GOT3 (cell line): ENCODE results near the gene TMIGD2.
"Not testable (repeated sequence)": the region's sequence is repeated elsewhere in the genome, so short reads cannot be mapped to it uniquely, and the experiment has no call there.

Experiments
- DNase-seq: peaks from one replicate; lab custom pipeline; 2025; ENCODE audit warnings: mixed read lengths; lab: John Stamatoyannopoulos, UW

TMIGD2 gene, protein sequence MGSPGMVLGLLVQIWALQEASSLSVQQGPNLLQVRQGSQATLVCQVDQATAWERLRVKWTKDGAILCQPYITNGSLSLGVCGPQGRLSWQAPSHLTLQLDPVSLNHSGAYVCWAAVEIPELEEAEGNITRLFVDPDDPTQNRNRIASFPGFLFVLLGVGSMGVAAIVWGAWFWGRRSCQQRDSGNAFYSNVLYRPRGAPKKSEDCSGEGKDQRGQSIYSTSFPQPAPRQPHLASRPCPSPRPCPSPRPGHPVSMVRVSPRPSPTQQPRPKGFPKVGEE

GRCh38 chr19:4302243-4302640 lies at the start of gene TMIGD2:
TSS of gene TMIGD2 (minus strand) at chr19:4302389. CDS start at chr19:4302385, 4 bp downstream.
- DNase-seq = no peak

DNA sequence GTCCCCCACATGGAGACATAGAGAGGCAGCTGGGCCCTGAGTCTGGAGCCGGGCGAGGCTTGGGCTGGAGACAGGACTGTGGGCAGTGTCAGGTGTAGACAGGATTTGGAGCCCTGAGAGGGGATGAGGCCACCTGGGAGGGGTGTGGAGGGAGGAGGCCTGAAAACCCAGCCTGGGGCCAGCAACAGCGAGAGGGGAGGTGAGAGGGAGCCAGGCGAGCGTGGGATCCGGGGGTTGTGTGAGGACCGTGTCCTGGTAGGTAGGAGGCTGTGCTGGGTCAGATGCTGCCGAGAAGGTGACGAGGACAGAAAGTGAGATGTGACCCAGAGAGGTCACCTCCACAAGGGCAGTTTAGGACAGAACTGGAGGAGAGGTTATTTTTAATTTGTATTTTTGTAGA lies 48.5 kb upstream of the TMIGD2 start:
- DNase-seq = no peak

- DNase-seq = no peak
Observed at GRCh38 chr19:4350111-4350510, 47.9 kb upstream of the TMIGD2 start.

GRCh38 chr19:4349225-4349624 lies 47.0 kb upstream of the TMIGD2 start:
- DNase-seq = not testable (repeated sequence)

- no peak for DNase-seq
Observed at GRCh38 chr19:4347521-4347920, 45.3 kb upstream of the TMIGD2 start.

GRCh38 chr19:4346020-4346383 lies 43.8 kb upstream of the TMIGD2 start:
- DNase-seq = no peak

GRCh38 chr19:4345342-4346019 lies 43.3 kb upstream of the TMIGD2 start:
- DNase-seq = no peak

DNA sequence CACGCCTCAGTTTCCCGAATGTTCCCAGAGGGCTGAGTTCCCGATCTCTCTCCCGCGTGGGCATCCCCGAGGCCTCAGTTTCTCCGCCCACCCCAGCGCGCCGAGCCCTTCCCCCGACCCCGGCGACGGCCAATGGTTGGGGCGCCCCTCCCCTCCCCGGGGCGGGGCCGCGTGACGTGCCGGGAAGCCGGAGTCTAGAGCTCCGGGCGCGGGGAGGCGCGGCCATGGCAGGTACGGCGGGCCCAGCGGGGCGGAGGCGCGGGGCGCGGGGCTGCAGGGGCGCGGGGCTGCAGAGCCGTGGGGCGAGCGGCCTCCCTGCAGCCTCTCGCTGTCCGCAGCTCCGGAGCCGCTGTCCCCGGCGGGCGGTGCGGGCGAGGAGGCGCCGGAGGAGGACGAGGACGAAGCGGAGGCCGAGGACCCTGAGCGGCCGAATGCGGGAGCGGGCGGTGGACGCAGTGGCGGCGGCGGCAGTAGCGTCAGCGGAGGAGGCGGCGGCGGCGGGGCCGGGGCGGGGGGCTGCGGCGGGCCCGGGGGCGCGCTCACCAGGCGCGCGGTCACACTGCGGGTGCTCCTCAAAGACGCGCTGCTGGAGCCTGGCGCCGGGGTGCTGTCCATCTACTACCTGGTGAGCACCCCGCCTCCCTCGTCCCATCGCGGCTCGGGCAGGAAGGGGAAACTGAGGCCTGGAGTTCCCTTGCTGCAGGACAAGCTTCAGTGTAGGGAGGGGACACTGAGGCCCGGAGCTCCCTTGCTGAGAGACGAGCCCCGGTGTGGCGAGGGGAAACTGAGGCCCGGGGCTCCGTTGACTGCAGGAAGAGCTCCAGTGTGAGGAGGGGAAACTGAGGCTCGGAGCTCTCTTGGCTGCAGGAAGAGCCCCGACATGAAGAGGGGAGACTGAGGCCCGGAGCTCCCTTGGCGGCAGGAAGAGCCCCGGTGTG lies 41.5 kb upstream of the TMIGD2 start, which contains the start of gene MPND:
Gene MPND (plus strand): TSS at position 193 of the 938 bp plus-strand sequence. CDS start 32 bp downstream, at position 225.
- peak; percentile 66 for DNase-seq

- peak; percentile 90 for DNase-seq
Observed at GRCh38 chr19:4342615-4343369, 40.6 kb upstream of the TMIGD2 start.

GRCh38 chr19:4342314-4342614 lies 40.1 kb upstream of the TMIGD2 start:
- no peak for DNase-seq

- no peak for DNase-seq
Observed at GRCh38 chr19:4338441-4339355, 36.5 kb upstream of the TMIGD2 start, which contains the start of gene STAP2. TSS of gene STAP2 (minus strand) at chr19:4338827. CDS start at chr19:4338753, 74 bp downstream.

GRCh38 chr19:4337906-4338440 lies 35.8 kb upstream of the TMIGD2 start:
- DNase-seq = no peak

- no peak for DNase-seq
Observed at GRCh38 chr19:4334929-4335570, 32.9 kb upstream of the TMIGD2 start.

DNA sequence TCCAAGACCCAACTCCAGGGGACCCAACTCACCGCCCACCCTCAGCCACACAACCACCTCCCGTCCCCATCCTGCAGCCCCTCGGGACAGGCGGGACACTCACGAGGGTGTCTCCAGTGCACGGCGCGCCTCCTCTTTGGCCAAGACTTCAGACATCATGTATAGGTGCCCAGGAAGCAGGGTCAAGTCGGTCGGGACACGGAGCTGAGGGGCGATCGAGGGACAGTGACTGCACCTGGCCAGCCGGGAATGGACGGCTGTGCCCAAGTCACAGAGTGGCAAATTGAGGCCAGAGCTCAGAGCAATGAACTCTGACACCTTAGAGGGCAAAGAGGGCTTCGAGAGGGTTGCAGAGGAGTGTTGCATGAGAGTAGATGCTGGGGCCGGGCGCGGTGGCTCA lies 27.7 kb upstream of the TMIGD2 start:
- DNase-seq = no peak

GRCh38 chr19:4328991-4329681 lies 26.9 kb upstream of the TMIGD2 start:
- DNase-seq = not testable (repeated sequence)

GRCh38 chr19:4328243-4328990 lies 26.2 kb upstream of the TMIGD2 start:
- peak; percentile 62 for DNase-seq

- DNase-seq = no peak
Observed at GRCh38 chr19:4327877-4328242, 25.7 kb upstream of the TMIGD2 start.

DNA sequence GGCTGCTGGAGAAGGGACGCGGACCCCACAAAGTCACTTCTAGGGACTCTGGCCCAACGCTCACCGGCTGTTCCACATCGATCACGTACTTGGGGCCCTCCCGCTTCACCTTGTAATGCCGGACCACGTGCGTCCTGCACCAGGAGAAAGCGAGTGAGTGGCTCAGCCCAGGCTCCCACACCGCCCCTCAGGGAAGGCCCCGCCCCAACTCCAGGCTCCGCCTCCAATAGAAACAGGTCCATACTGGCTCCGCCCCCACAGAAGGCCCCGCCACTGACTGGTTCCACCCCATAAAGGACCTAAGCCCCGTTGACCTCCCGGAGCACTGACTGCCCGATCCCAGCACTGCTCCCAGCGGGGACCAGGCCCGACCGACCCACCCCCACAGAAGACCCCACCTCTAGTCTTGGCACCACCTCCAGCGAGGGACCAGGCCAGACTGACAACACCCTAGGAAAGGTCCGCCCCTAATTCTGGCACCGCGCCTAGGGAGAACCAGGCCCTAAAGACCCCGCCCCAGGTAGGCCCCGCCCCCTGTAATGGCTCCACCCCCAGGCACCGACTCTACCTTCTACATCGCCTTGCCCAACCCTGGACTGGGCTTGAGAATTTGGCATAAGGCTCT lies 25.2 kb upstream of the TMIGD2 start:
- DNase-seq = no peak
